GM21367 (cell line): ENCODE data around the gene RTL10.

Experiments
- ATAC-seq: cut with Tn5 transposase; IDR thresholded peaks from one replicate; pipeline ENCODE4 v1.9.1; 2021; ENCODE audit not compliant: unreplicated experiment

Gene RTL10

DNA sequence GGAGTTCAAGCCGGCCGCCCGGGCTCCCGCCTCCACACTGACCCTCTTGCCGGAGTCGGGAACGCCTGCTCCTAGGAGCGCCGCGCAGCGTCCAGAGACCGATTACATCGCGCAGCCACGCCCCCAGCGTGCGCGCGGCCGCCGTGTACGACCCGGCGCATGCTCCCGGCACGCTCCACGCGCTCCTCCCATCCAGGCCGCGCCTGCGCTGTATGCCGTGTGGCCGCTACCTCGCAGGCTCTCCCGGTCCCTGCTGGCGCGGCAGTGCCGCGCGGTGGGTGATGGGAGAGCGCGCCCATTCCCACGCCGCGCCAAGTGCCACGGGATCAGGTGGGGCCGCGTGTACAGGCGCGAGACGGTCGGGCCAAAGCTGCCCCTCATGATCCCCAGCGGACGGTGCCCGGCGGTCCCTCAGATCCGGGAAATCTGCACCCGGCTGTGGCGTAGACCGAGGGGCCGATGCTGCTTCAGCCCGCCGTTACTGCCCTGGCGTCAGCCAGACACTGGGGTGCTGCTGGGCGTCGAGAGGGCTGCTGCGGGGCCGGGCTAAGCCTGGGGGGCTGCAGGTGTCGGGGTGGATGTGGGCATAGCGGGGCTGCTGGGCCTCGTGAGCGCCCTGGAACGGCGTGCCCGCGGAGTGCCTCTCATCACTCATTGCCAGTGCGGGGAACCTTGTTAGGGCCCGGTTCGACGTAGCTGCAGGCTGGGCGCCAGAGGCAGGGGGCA is at the start of gene RTL10, which contains the start of gene GNB1L:
Gene RTL10 (minus strand): TSS at position 97 of the 726 bp plus-strand sequence. CDS start 2,613 bp downstream, outside the sequence.
Gene GNB1L (minus strand): TSS at position 97 of the 726 bp plus-strand sequence. CDS start 33,519 bp downstream, outside the sequence.
- ATAC-seq: peak; percentile 61

- no peak for ATAC-seq
Observed at GRCh38 chr22:19904174-19904856, 49.6 kb upstream of the RTL10 start.

- ATAC-seq: no peak
Observed at GRCh38 chr22:19903513-19903912, 48.8 kb upstream of the RTL10 start.

DNA sequence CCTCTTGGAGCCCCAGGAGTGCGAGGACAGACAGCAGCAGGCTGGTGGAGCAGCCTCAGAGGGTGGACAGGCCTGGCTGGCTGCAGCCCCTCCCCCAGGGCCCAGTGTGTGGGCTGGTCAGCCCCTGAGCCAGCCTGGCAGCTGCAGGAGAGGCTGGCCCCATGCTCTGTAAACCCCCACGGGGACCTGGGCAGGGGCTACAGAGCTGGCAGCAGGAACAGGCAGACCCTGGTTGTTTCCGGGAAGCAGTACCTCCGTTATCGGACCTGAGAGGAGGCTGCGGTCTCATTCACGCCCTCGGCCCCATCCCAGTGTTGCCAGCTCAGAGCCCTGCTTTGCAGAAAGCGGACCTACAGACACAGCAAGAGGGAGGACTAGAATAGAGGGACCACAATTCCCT is 48.4 kb upstream of the RTL10 start:
- no peak for ATAC-seq

DNA sequence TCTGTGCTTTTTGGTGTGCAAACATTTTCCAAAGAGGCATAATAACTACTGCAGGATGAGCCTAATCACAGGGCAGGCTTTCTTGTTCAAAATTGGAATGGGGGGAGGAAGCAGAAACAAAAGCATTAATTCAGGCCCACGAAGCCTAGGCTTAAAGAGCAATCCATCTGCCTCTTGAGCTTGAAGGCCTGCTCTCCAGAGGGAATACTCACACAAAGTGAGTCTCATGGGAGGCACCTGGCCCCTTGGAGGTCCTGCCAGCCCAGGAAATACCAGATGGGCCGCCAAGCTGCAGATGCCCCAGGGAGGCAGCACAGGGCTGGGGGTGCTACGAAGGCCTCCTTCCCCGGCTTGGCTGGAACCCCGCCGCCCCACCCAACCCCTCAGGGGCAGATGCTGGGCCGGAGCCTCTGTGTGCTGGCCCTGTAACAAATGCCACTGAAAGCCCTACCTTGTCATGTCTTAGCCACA is 47.6 kb upstream of the RTL10 start:
- ATAC-seq: no peak

DNA sequence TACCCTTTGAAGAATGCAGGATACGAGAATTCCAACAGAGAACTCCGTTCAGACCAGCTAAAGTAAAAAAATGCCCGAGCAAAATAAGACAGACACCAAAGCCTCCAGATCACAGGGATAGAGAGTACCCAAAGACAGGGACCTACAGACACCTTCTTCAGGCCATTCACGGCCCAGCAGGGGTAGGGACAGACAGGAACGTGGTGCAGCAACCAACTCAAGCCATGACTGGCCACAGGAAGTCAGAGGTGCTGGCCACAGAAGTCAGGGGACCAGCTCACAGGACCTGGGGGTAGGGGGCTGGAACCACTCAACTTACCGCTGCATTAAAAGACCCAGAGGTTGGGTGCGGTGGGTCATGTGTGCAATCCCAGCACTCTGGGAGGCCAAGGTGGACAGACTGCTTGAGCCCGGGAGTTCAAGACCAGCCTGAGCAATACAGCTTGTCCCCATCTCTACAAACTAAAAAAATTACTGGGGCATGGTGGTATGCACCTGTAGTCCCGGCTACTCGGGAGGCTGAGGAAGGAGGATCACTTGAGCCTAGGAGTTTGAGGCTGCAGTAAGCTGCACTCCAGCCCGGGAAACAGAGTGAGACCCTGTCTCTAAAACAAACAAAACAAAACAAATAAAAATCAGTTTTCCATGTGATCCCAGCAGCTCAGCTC is 47.0 kb upstream of the RTL10 start:
- no peak for ATAC-seq

DNA sequence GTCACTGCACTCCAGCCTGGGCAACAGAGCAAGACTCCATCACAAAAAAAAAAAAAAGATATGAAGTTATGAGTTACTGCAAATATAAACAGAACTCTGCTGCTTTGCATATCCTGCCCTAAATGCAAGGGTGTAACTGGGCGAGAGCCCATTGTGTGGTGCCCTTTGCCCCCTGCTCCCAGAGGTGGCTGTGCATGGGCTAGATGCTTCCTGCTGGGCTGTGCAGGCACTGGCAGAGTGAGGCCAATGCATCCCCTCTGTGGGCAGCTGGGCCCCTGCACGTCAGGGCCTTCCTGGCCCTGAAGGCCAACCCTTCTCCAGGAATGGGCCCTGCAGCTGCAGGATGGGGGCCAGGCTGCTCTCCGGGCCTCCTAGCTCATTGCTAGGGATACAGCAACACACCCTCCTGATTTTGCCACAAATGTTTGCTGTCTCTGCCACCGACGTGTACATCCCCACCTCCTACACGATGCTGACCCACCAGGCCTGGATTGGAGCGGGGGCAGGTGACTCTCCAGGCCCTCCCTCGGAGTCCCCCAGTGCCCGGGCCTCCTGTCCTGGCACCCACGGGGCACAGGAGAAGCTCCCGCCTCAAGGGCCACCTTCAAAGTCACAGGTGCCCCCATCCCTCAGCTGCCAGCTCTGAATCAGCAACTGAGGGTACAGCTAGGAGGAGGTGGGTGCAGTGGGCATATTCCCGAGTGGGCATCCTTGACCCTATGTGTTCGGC is 46.2 kb upstream of the RTL10 start:
- ATAC-seq: no peak

DNA sequence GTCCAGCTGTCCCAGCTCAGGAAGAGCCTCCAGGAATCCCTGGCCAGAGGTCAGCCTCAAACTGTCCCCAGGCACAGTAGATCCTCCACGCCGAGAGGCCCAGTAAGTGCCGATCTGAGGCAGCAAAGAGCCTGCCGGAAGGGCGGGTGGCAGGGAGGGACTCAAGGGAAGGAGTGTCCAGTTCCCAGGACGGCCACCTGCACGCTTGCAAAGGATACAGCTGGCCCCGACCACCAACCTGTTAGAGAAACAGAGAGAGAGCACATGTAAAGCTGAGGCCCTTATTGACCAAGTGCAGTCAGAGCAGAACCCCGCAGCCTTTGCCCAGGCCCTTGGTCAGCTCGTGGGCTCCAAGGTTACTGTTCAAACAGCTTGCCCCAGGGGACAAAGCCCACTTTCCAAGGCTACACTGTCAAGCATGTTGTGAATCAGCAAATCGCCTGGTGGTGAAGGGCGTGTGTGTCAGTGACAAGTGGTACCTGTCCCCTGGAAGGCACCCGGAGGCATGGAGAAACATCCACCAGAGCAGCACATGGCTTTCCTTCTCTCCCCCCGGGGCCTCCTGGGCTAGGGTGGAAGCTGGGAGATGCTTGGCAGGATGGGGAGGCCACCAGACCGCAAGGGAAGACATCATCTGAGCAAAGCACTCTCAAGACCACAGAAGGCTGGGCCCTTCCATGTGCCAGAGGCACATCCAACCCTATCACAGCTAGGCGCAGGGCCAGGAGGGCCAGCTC is 44.3 kb upstream of the RTL10 start:
- no peak for ATAC-seq

DNA sequence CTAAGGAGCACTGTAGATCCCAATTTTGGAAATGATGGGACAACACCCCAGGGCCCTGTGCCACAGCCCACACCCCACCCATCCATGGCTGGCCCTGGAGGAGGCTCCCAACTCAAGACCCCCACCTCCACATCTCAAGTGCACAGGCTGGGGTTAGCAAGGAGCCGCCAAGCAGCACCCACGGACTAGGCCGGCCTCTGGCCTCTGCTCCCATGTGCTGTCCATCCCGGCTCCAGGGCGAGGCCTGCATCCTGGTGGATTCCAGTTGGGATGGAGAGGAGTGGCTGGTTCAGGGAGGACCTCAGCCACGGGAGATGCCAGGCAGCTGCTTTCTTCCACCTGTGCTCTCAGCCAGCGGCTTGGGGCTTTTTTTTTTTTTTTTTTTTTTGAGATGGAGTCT is 43.5 kb upstream of the RTL10 start:
- no peak for ATAC-seq

DNA sequence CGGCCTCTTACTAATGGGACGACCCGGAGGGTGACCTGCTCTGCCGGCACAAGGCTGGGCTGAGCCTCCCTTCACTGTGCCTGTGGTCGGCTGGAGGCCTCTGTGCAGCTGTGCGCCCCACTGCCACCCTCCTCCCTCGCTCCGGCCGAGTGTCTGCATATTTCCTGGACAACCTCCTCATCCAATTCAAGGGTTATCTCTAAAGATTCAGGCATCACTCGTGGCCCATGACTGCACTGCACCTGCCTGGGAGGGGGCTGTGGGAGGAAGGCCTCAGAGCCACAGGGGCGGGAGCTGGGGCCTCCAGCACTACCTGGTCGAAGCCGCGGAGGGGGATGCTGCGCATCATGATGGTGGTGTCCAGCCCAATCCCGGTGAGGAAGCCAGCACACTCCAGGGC is 43.1 kb upstream of the RTL10 start:
- no peak for ATAC-seq

DNA sequence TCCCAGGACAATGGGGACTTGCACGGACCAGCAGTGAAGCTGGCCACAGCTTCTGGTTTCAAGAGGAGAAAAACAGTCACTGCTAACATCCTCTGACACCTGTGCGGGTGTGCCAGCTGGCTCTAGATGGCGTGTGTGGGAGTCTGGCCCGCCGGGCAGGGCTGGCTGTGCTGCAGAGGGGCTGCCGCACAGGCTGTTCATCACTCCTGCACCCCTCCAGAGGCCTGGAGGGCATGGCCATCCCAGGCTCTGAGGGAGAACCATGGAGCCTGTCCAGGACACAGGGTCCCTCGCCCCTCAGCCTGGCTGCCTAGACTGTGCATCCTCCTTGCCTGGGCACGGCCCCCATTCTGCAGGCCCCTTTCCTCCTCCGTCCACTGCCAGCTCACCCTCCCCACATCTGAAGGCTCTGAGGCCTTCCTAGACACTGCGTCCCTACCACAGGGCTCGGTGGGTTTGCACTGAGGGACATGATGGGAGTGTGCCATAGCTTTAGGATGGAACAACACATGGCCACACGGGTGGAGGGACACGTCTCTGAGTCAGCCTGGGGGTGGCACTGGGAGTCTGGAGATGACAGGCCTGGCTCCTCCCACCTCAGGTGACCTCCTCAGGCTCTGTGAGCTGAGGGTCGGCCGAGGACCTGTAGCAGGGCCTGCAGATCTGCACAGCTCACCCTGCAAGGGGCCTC is 42.1 kb upstream of the RTL10 start:
- no peak for ATAC-seq

DNA sequence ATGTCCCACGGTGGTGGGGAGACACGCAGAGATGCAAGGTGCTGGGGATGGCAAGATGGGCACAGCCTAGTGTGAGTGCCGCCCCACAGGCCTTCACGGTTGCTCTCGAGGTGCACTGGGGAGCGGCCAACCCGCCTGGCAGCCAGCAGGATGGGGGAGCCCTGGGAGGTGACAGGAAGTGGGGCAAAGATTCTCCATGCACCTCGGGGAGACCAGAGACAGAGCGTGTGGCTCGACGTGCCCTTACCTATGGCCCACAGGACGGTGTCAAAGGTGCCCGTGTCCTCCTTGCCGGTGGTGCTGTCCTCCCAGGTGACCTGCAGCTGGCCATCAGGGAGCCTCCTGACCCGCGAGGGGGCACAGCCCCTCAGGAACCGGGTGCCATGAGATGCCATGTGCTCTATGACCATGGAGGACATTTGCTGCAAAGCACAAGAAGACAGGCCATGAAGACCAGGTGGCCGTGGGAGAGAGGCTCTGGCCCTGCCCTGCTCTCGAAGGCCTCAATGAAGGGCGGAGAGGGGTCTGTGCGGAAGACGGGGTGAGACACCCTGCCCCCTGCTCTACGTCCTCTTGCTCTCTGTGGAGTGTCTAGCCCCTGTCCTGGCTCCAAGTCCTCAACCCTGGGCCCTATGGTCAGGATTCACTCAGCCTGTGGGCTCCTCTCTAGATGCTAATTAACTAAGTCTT is 40.6 kb upstream of the RTL10 start:
- ATAC-seq: no peak

DNA sequence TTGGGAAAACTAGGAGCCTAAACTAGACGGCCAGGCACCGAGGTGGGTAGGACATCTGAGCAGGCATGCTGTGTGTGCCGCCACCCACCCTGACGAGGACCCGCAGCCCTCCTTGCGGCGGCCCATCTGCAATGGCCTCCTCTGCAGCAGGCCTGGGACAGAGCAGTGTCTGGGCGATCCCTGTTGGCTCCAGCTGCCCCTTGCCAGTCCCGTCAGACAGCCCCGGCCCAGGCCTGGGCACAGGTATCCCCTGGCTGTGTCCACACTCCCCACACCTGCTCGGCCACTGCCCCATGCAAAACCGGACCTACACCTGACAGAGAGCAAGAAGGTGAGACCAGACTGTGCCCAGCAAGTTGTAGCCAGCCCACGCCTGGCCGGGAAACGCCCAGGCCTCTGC is 38.7 kb upstream of the RTL10 start:
- no peak for ATAC-seq

GRCh38 chr22:19892925-19893324 is 38.3 kb upstream of the RTL10 start:
- ATAC-seq: no peak

GRCh38 chr22:19892257-19892879 is 37.7 kb upstream of the RTL10 start:
- no peak for ATAC-seq

- no peak for ATAC-seq
Observed at GRCh38 chr22:19891317-19892256, 36.9 kb upstream of the RTL10 start.

DNA sequence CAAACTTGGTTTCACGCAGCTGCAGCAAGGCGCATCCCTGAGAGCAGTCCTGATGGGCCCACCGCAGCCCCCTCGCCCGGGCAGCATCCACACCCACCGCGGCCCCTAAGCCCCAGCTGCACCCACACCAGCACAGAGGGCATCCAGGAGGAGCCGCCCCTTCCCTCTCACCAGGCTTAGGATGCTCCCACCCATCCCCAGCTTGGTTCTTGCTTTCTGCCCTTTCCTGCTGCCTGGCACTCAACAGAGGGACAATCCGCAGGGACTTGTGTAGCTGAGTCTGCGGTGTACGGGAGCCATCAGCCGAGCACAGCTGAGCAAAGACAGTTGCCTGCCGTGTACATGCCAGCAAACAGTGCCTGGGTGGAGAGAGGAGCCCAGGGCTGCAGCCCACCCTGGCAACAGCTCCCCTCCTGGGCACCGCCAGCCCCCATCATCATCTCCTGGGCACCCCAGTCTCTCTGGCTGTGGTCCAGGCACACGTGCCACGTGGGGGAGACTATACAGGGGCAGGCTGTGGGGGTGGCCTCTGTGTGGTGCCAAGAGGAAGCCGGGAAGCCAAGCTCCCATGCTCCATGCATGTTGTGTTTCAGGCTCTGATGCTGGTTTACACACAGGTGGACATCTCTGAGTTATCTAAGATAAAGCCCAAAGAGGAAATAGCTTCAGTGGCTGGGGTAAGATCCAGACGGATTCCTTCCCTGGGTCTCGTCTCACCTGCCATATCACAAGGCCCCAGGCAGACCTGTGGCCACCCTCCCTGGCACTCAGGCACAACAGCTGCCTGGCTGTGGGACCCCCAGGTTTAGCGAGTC is 36.0 kb upstream of the RTL10 start:
- no peak for ATAC-seq
